ENCODE results near the gene NPAS3. TPM values are rescaled to one million over a fixed set of nuclear protein-coding genes. Genes with fewer than 3 reads are reported as not detected.

Gene NPAS3
- total and polyA plus RNA-seq, 2 of the 8 experiments (the other 6 are each of a cell fraction or from before 2014, with no cell fraction given), result 0.11 to 0.60 TPM

- POLR2A ChIA-PET (ENCODE audit: partially characterized antibody), result no interaction called here
- no peak overlapping the region for H3K56ac ChIP-seq (replicated peaks; ENCODE audit: insufficient read length, low read depth, low read length)
- H3K27me3 ChIP-seq (replicated peaks in 1 of 4; ENCODE audit: control insufficient read depth in 3 of 4, extremely low read depth in 1 of 4, insufficient read depth in 3 of 4, low read length in 3 of 4), result no peaks in the 10 kb centered on the region
- CTCF ChIA-PET (ENCODE audit: partially characterized antibody), result interaction anchor here (0.7 to 1.6 kb wide), 4 partner anchors 11 to 317 kb away, joined by 3 to 4 read pairs (median 3); no protein-coding TSS in a partner anchor
- no peaks in the 10 kb centered on the region for H3K79me1 ChIP-seq (ENCODE audit: low read depth, low read length)
- no peaks in the 10 kb centered on the region for H4K20me1 ChIP-seq (replicated peaks in 1 of 2; ENCODE audit: control insufficient read depth in 1 of 2, insufficient read depth in 2 of 2, low read length in 2 of 2)
- FAIRE-seq (no peak), DNase-seq (ENCODE audit: low read depth in 1 of 2, low spot score in 2 of 2) (no peak)
- H2BK20ac ChIP-seq (ENCODE audit: low read length), result no peak overlapping the region
- no peak overlapping the region for H3K9ac ChIP-seq (replicated peaks in 1 of 4; ENCODE audit: extremely low read depth in 1 of 4, low read depth in 3 of 4, low read length in 3 of 4)
- no peak overlapping the region for H3K14ac ChIP-seq (ENCODE audit: insufficient read length)
- H3K18ac ChIP-seq (ENCODE audit: extremely low read depth, low read length), result no peak overlapping the region
- no peak overlapping the region for H4K5ac ChIP-seq (ENCODE audit: insufficient read length, low read depth, low read length)
- H3K23ac ChIP-seq (ENCODE audit: insufficient read length), result no peak overlapping the region
- H2BK15ac ChIP-seq (ENCODE audit: low read length), result no peak overlapping the region
- no peak overlapping the region for H4K91ac ChIP-seq (replicated peaks; ENCODE audit: insufficient read length, low read length)
- TF ChIP-seq CTCF (IDR thresholded peaks at IDR 0.05; ENCODE audit: control extremely low read depth in 1 of 3, insufficient read depth in 1 of 3, low read depth in 1 of 3, low read length in 3 of 3), result no peak
- H2BK5ac ChIP-seq (ENCODE audit: low read depth, low read length), result no peak overlapping the region
- H2AK5ac ChIP-seq (ENCODE audit: low read depth, low read length), result no peak overlapping the region
- no peaks in the 10 kb centered on the region for H3K36me3 ChIP-seq (ENCODE audit: control insufficient read depth in 2 of 4, insufficient read depth in 4 of 4, low read length in 3 of 4)
- no peak overlapping the region for H2BK12ac ChIP-seq (ENCODE audit: low read depth, low read length)
- 69% methylated on average over 3 of the region's 3 CpGs; no CpG with 5 or more reads in 1 of the 2 experiments for WGBS, 2 experiments (ENCODE audit: extremely low coverage in 1 of 2, insufficient coverage in 1 of 2, insufficient read length in 1 of 2, insufficient replicate concordance in 2 of 2, low coverage in 1 of 2, low lambda C conversion rate in 2 of 2, missing lambda C conversion rate in 1 of 2)
- no peak overlapping the region for H3K4me2 ChIP-seq (ENCODE audit: insufficient read depth in 1 of 2, low read depth in 2 of 2, low read length in 2 of 2)
- no peak overlapping the region for H2AFZ ChIP-seq (ENCODE audit: low read length)
- H4K8ac ChIP-seq (ENCODE audit: extremely low read depth, insufficient read depth, low read length), result no peak overlapping the region
- no peak overlapping the region for H3K4ac ChIP-seq (replicated peaks; ENCODE audit: insufficient read length, low read depth, low read length)
- no peak overlapping the region for H3K4me3 ChIP-seq (ENCODE audit: extremely low read depth in 1 of 4, insufficient read depth in 2 of 4, low read depth in 3 of 4, low read length in 4 of 4)
- no peaks in the 10 kb centered on the region for H3K23me2 ChIP-seq (ENCODE audit: low read depth, low read length)
- no peak overlapping the region for H3K27ac ChIP-seq (ENCODE audit: low read depth, low read length)
- H2BK120ac ChIP-seq (replicated peaks; ENCODE audit: low read depth, low read length), result no peak overlapping the region
- H3K79me2 ChIP-seq (ENCODE audit: control insufficient read depth in 1 of 2, insufficient read depth in 2 of 2, low read length in 2 of 2), result no peaks in the 10 kb centered on the region
- H3K4me1 ChIP-seq (replicated peaks in 1 of 4; ENCODE audit: control insufficient read depth in 3 of 4, insufficient read depth in 4 of 4, low read length in 3 of 4), result peaks cover 0 to 2% (median 0%) of the 10 kb centered on the region in 4 experiments; a peak in 1 of 7 replicates
- no peaks in the 10 kb centered on the region for H3K9me3 ChIP-seq (ENCODE audit: insufficient read depth in 2 of 2, low read depth in 1 of 2, low read length in 1 of 2)
These were observed 593.9 kb downstream of the NPAS3 start for GRCh38 chr14:33532553-33532952.

All from H1 (cell line).